ENCODE data around the gene DUOX1.

DNA sequence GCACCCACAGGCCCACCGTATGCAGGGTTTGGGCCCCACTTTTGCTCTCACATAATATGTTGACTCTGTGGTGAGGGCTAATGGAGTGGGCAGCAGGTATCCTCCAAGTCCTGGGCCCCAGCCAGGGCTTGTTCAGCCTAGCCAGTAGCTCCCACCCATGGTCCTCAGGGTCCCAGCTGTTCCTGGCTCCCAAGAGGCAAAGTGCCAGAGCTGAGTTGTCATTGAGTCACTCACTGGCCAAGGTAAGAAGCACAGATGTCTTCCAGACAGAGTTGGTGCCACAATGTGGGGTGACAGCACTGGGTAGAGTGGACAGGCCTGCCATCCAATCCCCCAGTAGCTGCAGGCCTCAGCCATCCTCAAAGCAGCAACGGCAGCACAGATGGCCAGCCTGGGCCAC lies 53.7 kb downstream of the DUOX1 start:
- no peak for TF ChIP-seq POLR2AphosphoS5 (IDR thresholded peaks at IDR 0.05; ENCODE audit: borderline replicate concordance, low read depth, low read length)
- TF ChIP-seq EZH2 (IDR thresholded peaks at IDR 0.05) = no peak
